HEK293T (cell line): Measurements from ENCODE around the gene BFAR.

ENCODE experiments used
- BHLHE40 ChIP-seq: fragments of 450-650 bp; IDR thresholded peaks from 2 replicates; pipeline ENCODE4 v1.6.1; 2016; ENCODE audit warnings: mild to moderate bottlenecking, moderate library complexity, borderline replicate concordance
- FOXM1 ChIP-seq: fragments of 450-650 bp; IDR thresholded peaks from 2 replicates; pipeline ENCODE4 v1.6.1; 2017; ENCODE audit warnings: mild to moderate bottlenecking, borderline replicate concordance
- SP1 ChIP-seq: fragments of 450-650 bp; IDR thresholded peaks from 2 replicates; pipeline ENCODE4 v1.6.1; 2017

DNA sequence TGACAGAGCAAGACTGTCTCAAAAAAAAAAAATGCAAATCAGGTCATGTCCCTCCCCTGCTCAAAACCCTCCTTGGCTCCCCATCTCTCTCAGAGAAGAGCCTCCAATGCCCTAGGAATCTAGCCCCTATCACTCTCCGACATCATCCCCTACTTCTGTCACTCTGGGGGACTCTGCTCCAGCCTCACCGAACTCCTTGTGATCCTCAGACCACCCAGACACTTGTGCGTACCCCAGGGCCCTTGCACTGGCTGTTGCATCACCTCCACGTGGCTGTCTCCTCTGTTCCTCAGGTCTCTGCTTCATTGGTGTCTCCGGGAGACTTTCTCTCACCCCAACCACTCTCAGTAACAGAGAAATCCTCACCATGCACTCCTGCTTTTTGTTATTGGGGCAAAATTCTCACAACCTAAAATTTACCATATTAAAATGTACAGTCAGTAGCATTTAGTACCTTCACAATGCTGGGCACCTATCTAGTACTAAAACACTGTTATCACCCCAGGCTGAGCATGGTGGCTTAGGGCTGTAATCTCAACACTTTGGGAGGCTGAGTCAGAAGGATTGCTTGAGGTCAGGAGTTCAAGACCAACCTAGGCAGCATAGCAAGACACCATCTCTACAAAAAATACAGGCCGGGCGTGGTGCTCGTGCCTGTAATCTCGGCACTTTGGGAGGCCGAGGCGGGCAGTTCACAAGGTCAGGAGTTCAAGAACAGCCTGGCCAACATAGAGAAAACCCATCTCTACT is 46.2 kb downstream of the BFAR start:
- TF ChIP-seq SP1 (no peak), BHLHE40 (no peak), FOXM1 (no peak)
